Measurements from ENCODE around the gene C6orf120. TPM values are rescaled to one million over a fixed set of nuclear protein-coding genes. Genes with fewer than 3 reads are reported as not detected.

Gene C6orf120
- total RNA-seq, 4 donors from 2014 or later, result 16.7 to 35.3 (median 29.2) TPM

DNA sequence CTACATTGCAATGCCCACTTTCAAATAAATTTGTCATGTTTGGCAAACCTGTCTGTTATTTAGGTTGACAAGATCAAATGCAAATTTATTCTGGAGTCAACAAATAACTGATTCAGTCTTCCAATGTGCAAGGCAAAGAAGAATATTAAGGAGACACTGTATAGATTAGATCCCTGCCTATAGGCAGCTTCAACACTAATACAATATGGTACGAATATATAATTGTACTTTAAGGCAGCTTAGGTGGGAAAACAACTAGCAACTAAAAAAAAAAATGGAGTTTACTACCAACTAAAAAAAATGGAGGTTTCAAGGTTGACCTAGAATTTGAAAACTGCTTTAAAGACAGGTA, 24.1 kb downstream of the C6orf120 start:
- Histone ChIP-seq H3K27me3 (no peaks in the 10 kb centered on the region), H3K36me3 (no peaks in the 10 kb centered on the region), H3K4me1 (no peaks in the 10 kb centered on the region), H3K4me3 (no peak overlapping the region), H3K27ac (no peak overlapping the region), H3K9me3 (no peaks in the 10 kb centered on the region)
- intact Hi-C loops (cut with DNase I; ENCODE audit: low total_unique reads), result no loop called here
- DNase-seq, result no peak
- no peak for TF ChIP-seq POLR2A (IDR thresholded peaks at IDR 0.05)
- TF ChIP-seq, protein P1, sequence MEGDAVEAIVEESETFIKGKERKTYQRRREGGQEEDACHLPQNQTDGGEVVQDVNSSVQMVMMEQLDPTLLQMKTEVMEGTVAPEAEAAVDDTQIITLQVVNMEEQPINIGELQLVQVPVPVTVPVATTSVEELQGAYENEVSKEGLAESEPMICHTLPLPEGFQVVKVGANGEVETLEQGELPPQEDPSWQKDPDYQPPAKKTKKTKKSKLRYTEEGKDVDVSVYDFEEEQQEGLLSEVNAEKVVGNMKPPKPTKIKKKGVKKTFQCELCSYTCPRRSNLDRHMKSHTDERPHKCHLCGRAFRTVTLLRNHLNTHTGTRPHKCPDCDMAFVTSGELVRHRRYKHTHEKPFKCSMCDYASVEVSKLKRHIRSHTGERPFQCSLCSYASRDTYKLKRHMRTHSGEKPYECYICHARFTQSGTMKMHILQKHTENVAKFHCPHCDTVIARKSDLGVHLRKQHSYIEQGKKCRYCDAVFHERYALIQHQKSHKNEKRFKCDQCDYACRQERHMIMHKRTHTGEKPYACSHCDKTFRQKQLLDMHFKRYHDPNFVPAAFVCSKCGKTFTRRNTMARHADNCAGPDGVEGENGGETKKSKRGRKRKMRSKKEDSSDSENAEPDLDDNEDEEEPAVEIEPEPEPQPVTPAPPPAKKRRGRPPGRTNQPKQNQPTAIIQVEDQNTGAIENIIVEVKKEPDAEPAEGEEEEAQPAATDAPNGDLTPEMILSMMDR (IDR thresholded peaks at IDR 0.05), result no peak

DNA sequence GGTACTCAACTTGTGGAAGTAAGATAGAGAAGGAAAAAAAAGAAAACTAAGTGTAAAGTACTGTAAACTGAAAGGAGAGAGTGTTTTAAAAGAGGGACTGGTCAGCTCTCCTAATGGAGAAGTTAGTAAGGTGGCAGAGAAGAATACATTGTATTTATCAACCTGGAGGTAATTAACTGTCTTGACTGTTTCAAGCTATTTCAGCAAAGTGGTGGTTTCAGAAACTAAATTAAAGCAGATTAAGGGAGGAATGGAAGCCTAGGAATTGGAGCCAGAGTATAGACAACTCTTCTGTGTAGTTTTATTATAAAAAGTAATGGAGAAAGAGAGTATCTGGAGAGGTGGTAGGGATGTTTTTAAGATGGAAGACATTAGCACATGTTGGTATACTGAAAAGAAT, 25.0 kb downstream of the C6orf120 start:
- H3K27ac ChIP-seq, result no peak overlapping the region
- TF ChIP-seq, protein P1 (IDR thresholded peaks at IDR 0.05), result no peak
- no peak for TF ChIP-seq POLR2A (IDR thresholded peaks at IDR 0.05)
- intact Hi-C loops (cut with DNase I; ENCODE audit: low total_unique reads), result no loop called here

DNA sequence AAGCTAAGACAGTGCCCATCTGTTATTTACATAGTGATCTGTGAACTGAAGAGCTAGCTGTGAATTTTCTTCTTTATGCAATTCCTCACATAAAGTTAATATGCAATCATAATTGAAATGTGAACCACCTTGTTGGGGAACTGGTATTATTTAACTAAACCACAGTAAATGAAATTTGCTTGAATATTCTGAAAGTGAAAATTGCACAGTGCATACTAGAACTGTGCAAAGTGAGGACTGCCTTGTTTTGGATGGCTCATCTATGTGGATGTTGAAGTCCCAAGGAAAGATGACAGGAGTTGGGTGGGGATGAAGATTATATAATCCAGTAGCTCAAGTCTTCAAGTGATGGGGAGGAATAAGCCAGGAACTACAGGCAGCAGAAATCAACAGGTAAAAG, 28.0 kb downstream of the C6orf120 start:
- no peak for TF ChIP-seq POLR2A (IDR thresholded peaks at IDR 0.05)
- TF ChIP-seq, protein P1 (IDR thresholded peaks at IDR 0.05), result no peak
- Histone ChIP-seq H3K4me3 (no peak overlapping the region), H3K27me3 (no peaks in the 10 kb centered on the region), H3K36me3 (no peaks in the 10 kb centered on the region), H3K27ac (no peak overlapping the region), H3K9me3 (no peaks in the 10 kb centered on the region), H3K4me1 (no peaks in the 10 kb centered on the region)
- no peak for DNase-seq
- intact Hi-C loops (cut with DNase I; ENCODE audit: low total_unique reads), result no loop called here

More for the DNA sequence above, 25.0 kb downstream of the C6orf120 start:
- no peaks in the 10 kb centered on the region for H3K27me3 ChIP-seq
- no peaks in the 10 kb centered on the region for H3K4me1 ChIP-seq
- H3K9me3 ChIP-seq, result no peaks in the 10 kb centered on the region
- H3K4me3 ChIP-seq, result no peak overlapping the region
- no peak for DNase-seq
- H3K36me3 ChIP-seq, result no peaks in the 10 kb centered on the region

DNA sequence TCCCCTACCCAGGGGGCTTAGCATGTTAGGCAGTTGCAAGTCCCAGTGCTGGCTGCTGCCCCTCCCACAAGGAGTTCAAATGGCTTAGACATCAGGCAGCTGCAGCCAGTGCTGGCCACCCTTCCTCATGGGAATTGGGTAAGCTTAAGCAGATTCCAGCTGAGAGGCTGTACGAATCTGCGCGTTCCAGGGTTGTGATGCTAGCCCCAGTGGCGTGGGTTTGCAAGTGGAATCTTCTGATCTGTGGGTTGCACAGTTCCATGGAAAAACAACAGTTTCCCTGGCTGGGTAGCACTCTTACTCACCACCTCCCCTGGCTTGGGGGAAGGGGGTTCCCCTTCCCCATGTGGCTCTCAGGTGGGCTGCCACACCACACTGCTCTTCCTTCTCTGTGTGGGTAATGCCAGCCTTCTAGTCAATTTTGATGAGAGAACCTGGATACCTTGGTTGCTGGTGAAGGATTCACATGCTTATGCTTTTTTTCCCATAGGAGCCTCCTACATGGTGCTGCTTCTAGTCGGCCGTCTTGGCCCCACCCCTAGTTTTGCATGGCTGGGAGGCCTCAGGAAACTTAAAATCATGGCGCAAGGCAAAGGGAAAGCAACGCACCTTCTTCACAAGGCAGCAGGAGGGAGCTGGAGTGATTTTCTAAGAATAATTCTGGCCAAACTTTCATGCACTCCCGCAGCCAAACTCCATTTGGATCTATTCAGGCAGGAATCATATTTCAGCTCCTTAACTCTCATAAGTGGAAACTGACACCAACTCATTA, 36.5 kb downstream of the C6orf120 start:
- no peak for DNase-seq
- H3K36me3 ChIP-seq, result no peaks in the 10 kb centered on the region
- no peaks in the 10 kb centered on the region for H3K4me1 ChIP-seq
- no peak overlapping the region for H3K4me3 ChIP-seq
- intact Hi-C loops (cut with DNase I; ENCODE audit: low total_unique reads), result no loop called here
- H3K27me3 ChIP-seq, result no peaks in the 10 kb centered on the region
- no peak overlapping the region for H3K27ac ChIP-seq
- no peak for TF ChIP-seq POLR2A (IDR thresholded peaks at IDR 0.05)
- TF ChIP-seq, protein P1 (IDR thresholded peaks at IDR 0.05), result no peak
- no peaks in the 10 kb centered on the region for H3K9me3 ChIP-seq

DNA sequence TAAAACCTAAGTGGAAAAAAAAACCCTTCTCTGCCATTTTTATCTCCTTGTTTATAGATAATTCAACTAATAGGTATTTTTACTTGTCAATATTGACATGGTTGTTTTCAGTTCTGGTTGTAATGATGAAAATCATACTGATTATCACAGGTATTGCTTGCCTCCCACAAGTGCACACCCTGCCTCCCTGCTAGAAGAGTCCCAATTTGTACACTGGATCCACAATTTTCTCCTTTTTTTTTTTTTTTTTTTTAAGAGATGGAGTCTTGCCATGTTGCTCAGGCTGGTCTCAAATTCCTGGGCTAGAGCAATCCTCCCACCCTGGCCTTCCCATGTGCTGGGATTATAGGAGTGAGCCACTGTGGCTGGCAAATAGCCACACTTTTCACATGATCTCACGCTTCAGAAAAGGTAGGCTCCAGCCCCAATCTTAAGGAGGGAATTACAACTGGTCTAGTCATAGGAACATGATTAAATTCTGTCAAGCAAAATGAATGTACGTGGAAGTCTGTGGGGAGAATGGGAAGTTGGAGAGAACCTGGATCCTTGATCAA, 37.1 kb downstream of the C6orf120 start:
- Histone ChIP-seq H3K4me1 (no peaks in the 10 kb centered on the region), H3K27me3 (no peaks in the 10 kb centered on the region), H3K4me3 (no peak overlapping the region), H3K36me3 (no peaks in the 10 kb centered on the region), H3K9me3 (no peaks in the 10 kb centered on the region), H3K27ac (no peak overlapping the region)
- intact Hi-C loops (cut with DNase I; ENCODE audit: low total_unique reads), result no loop called here
- DNase-seq, result no peak
- TF ChIP-seq, protein P1 (IDR thresholded peaks at IDR 0.05), result no peak
- TF ChIP-seq POLR2A (IDR thresholded peaks at IDR 0.05), result no peak
